GM12878 (cell line): ENCODE data around the gene IL1B. TPM values are rescaled to one million over a fixed set of nuclear protein-coding genes. Genes with fewer than 3 reads are reported as not detected.
A peak's percentile ranks its signal among the peaks of the same experiment; 100 is the strongest.

Source experiments
- ATAC-seq: fragments of 200-7000 bp; cut with Tn5 transposase; 3 replicates; pipeline ENCODE4 v1.9.1; 2020; ENCODE audit warnings: mild to moderate bottlenecking, moderate library complexity
- Bru-seq: library from RNA; stranded (reverse); fragments of 400-500 nt; gene quantifications from one replicate; lab custom pipeline; 2021; lab: Mats Ljungman, UMichigan
- BruChase-seq, 2 experiments: library from RNA; stranded (reverse); fragments of 400-500 nt; gene quantifications; one replicate each; lab custom pipeline; 2021; lab: Mats Ljungman, UMichigan
- BruUV-seq: library from RNA; stranded (reverse); fragments of 400-500 nt; replicated peaks from 2 replicates; lab custom pipeline; 2021; lab: Mats Ljungman, UMichigan
- CTCF ChIA-PET: fragments of 300-600 bp; sonication (Branson Sonifier 250); formaldehyde crosslinking; extraction: SDS; loops from one replicate; lab custom pipeline; 2021; ENCODE audit warnings: inconsistent platforms; lab: Yijun Ruan, JAX
- POLR2A ChIA-PET: fragments of 350-600 bp; formaldehyde crosslinking; extraction: SDS; loops from one replicate; lab custom pipeline; 2021; ENCODE audit warnings: inconsistent platforms; lab: Charles Lee
- RAD21 ChIA-PET: fragments of 300-600 bp; sonication (Branson Sonifier 250); formaldehyde crosslinking; loops from one replicate; lab custom pipeline; 2023; ENCODE audit warnings: antibody characterized with exemption; ENCODE audit not compliant: unreplicated experiment; lab: Charles Lee
- SMC1A ChIA-PET: fragments of 300-600 bp; sonication (Branson Sonifier 250); formaldehyde crosslinking; loops from one replicate; lab custom pipeline; 2023; ENCODE audit not compliant: unreplicated experiment, uncharacterized antibody; lab: Charles Lee
- DNase-seq: peaks from one replicate; pipeline ENCODE4 v3.0.0-alpha.2; 2011; ENCODE audit warnings: low read depth, low spot score
- FAIRE-seq: peaks from 3 replicates; lab custom pipeline; 2011; peaks lifted over from hg19 to GRCh38; lab: Jason Lieb, UNC
- H2AFZ ChIP-seq: 2 replicates; pipeline ENCODE4 v1.6.0; 2011; ENCODE audit warnings: low read depth, low read length, control low read depth; ENCODE audit not compliant: control insufficient read depth
- H3K27ac ChIP-seq: 2 replicates; pipeline ENCODE4 v1.5.1; 2011; ENCODE audit warnings: control low read depth; ENCODE audit not compliant: control insufficient read depth, insufficient read depth
- H3K27me3 ChIP-seq, 2 experiments: replicated peaks in 1 of 2; 2 replicates each; pipeline versions ENCODE4 v1.6.0 to v1.6.1; 2011; ENCODE audit warnings: low read length in 1 of 2; ENCODE audit not compliant: control insufficient read depth in 2 of 2, insufficient read depth in 2 of 2
- H3K36me3 ChIP-seq, 2 experiments: 2 replicates each; pipeline ENCODE4 v1.5.1; 2011; ENCODE audit warnings: low read length in 1 of 2; ENCODE audit not compliant: control insufficient read depth in 2 of 2, insufficient read depth in 2 of 2
- H3K4me1 ChIP-seq: 2 replicates; pipeline ENCODE4 v1.6.1; 2011; ENCODE audit warnings: mild to moderate bottlenecking, low read length, moderate library complexity, mixed read lengths; ENCODE audit not compliant: control insufficient read depth, insufficient read depth
- H3K4me2 ChIP-seq: 2 replicates; pipeline ENCODE4 v1.6.0; 2011; ENCODE audit warnings: control low read depth; ENCODE audit not compliant: control insufficient read depth, insufficient read depth
- H3K4me3 ChIP-seq: fragments of 200-600 bp; sonication (generic); 2 replicates; pipeline ENCODE4 v1.5.1; 2016
- H3K79me2 ChIP-seq: 2 replicates; pipeline ENCODE4 v1.6.0; 2011; ENCODE audit warnings: low read length; ENCODE audit not compliant: control insufficient read depth, insufficient read depth
- H3K9ac ChIP-seq: 2 replicates; pipeline ENCODE4 v1.8.0; 2011; ENCODE audit warnings: low read length, control low read depth, mixed read lengths; ENCODE audit not compliant: control insufficient read depth, insufficient read depth
- H3K9me3 ChIP-seq: replicated peaks from 3 replicates; pipeline ENCODE4 v1.5.1; 2011; ENCODE audit warnings: mild to moderate bottlenecking, low read length; ENCODE audit not compliant: control insufficient read depth, insufficient read depth
- H4K20me1 ChIP-seq: 2 replicates; pipeline ENCODE4 v1.6.0; 2011; ENCODE audit not compliant: control insufficient read depth, insufficient read depth
- IKZF1 ChIP-seq: fragments of 450-650 bp; conservative IDR thresholded peaks from 2 replicates; pipeline ENCODE4 v1.6.1; 2017; ENCODE audit warnings: antibody characterized with exemption, mild to moderate bottlenecking
- IKZF2 ChIP-seq, 2 experiments: fragments of 450-650 bp; IDR thresholded peaks; 2 replicates each; pipeline ENCODE4 v1.6.1; 2017; ENCODE audit warnings: mild to moderate bottlenecking in 2 of 2, moderate library complexity in 2 of 2
- MEF2A ChIP-seq: IDR thresholded peaks from 2 replicates; pipeline ENCODE4 v1.6.1; 2011; ENCODE audit warnings: low read depth, mild to moderate bottlenecking, low read length, moderate library complexity; ENCODE audit not compliant: insufficient read depth
- MTA2 ChIP-seq: fragments of 450-650 bp; IDR thresholded peaks from 2 replicates; pipeline ENCODE4 v1.6.1; 2016; ENCODE audit warnings: low read depth, mild to moderate bottlenecking, moderate library complexity
- SPI1 ChIP-seq: IDR thresholded peaks from 2 replicates; pipeline ENCODE4 v1.6.1; 2011; ENCODE audit warnings: low read depth, mild to moderate bottlenecking, low read length, moderate library complexity, borderline replicate concordance; ENCODE audit not compliant: insufficient read depth
- WGBS: methylation state at CpG from one replicate; pipeline ENCODE4 v1.1.6; 2016; ENCODE audit warnings: low lambda C conversion rate; ENCODE audit not compliant: insufficient replicate concordance, insufficient coverage; ENCODE audit errors: missing lambda C conversion rate; 5-methylcytosine and 5-hydroxymethylcytosine counted together
- in situ Hi-C: fragments of 300-500 bp; cut with MboI; formaldehyde crosslinking; loops from 9 replicates; pipeline ENCODE4 v1.14.3; 2018; ENCODE audit warnings: mixed read lengths
- intact Hi-C: fragments of 100-400 bp; cut with micrococcal nuclease; formaldehyde crosslinking; loops from one replicate; pipeline ENCODE4 v1.14.2; 2022; ENCODE audit not compliant: unreplicated experiment
- long read RNA-seq, 2 experiments: library from polyadenylated mRNA; unstranded; transcript quantifications; one replicate each; pipeline ENCODE4 v2.0.0, GENCODE V29; 2019 to 2020
- polyA minus RNA-seq, 3 experiments: library from RNA; depleted of rRNA, polyadenylated mRNA; stranded (reverse); fragments of >200 nt; gene quantifications; 2 replicates each; pipeline ENCODE4 v1.2.3, GENCODE V29; 2011
- polyA plus RNA-seq, 11 experiments: library from polyadenylated mRNA; depleted of rRNA in 4 of 11; unstranded in 6 of 11; stranded (reverse) in 5 of 11; fragments of >200 nt; fragmentation: Nextera tagmentation in 4 of 11; fragmentation: Illumina TruSeq in 1 of 11; extraction: Ambion mirVana in 4 of 11; extraction: Trizol in 1 of 11; gene quantifications; 1 replicate in 1 of 11; 2 replicates in 10 of 11; pipeline versions ENCODE4 v1.2.1 to v1.2.3, GENCODE V29; 2011 to 2016; ENCODE audit warnings: inconsistent platforms in 2 of 11, missing spikeins in 2 of 11, low read depth in 1 of 11
- total RNA-seq, 4 experiments: library from RNA; depleted of rRNA in 3 of 4; stranded (reverse); fragments of >200 nt in 3 of 4; fragmentation: Illumina TruSeq in 1 of 4; extraction: Trizol in 1 of 4; gene quantifications; 2 replicates each; pipeline versions ENCODE4 v1.2.1 to v1.2.3, GENCODE V29; 2013 to 2021
- TF ChIP-seq, protein P1 (sequence below): fragments of 450-650 bp; IDR thresholded peaks from 2 replicates; pipeline ENCODE4 v1.6.1; 2017; ENCODE audit warnings: mild to moderate bottlenecking, moderate library complexity
- TF ChIP-seq, protein P2 (sequence below): fragments of 450-650 bp; IDR thresholded peaks from 2 replicates; pipeline ENCODE4 v1.6.1; 2017; ENCODE audit warnings: low read depth, mild to moderate bottlenecking, moderate library complexity

The IL1B gene
- total RNA-seq (2013; cell fraction: nucleolus; rRNA removed) = 3.2 and 7.2 TPM in 2 replicates
- total RNA-seq (2014; rRNA removed) (0.93 and 1.4 TPM in 2 replicates), total RNA-seq (2014; rRNA removed; fragmentation: Illumina TruSeq; extraction: Trizol) (0.88 and 1.0 TPM in 2 replicates), total RNA-seq (2021) (0.64 and 0.72 TPM in 2 replicates), polyA plus RNA-seq (2011; rRNA removed) (0.30 and 0.35 TPM in 2 replicates), polyA plus RNA-seq (2014; fragmentation: Illumina TruSeq; extraction: Trizol) (1.3 and 1.4 TPM in 2 replicates), polyA plus RNA-seq (2014; fragmentation: Nextera tagmentation; extraction: Ambion mirVana) (1 to 10 TPM in 1 of 2 experiments, under 1 TPM in 1; 0.57 to 1.6 TPM), polyA plus RNA-seq (2014; rRNA removed) (0.88 and 1.2 TPM in 2 replicates), polyA plus RNA-seq (2016; fragmentation: Nextera tagmentation; extraction: Ambion mirVana) (under 1 TPM; 0.20 to 0.32 TPM), polyA minus RNA-seq (2011; rRNA and poly(A)+ RNA removed) (0.93 TPM in 1 of 2 replicates, not detected in the other), Bru-seq, nascent RNA (percentile 63 among the genes with signal in this experiment), BruChase-seq, experiment 1, labeled RNA remaining after a 6-hour chase (percentile 50 among the genes with signal in this experiment), BruChase-seq, experiment 2, labeled RNA remaining after a 2-hour chase (percentile 54 among the genes with signal in this experiment)
- polyA plus RNA-seq (2011; ENCODE audit: low read depth) = 1.4 TPM
- polyA plus RNA-seq (2011; cell fraction: cytosol; rRNA removed) = 0.15 and 0.17 TPM in 2 replicates
- 0.10 and 0.43 TPM in 2 replicates for polyA plus RNA-seq (2011; cell fraction: nucleus; rRNA removed)
- polyA plus RNA-seq (2012) = 1.5 and 2.0 TPM in 2 replicates
- polyA minus RNA-seq (2011; cell fraction: cytosol; rRNA and poly(A)+ RNA removed) = not detected in 2 replicates
- polyA minus RNA-seq (2011; cell fraction: nucleus; rRNA and poly(A)+ RNA removed) = 0.36 TPM in 1 of 2 replicates, not detected in the other
- long read RNA-seq, experiment 1, partial matches to known transcripts = 1 of 1 reads
- long read RNA-seq, experiment 1, other reads (novel, unspliced or antisense) = 0 of 1 reads
- long read RNA-seq, experiment 2, transcript IL1B-201 (7 exons, 1,631 nt) = major isoform, 9 of 12 reads
- long read RNA-seq, experiment 2, partial matches to known transcripts = 0 of 12 reads
- long read RNA-seq, experiment 2, other reads (novel, unspliced or antisense) = 3 of 12 reads

DNA sequence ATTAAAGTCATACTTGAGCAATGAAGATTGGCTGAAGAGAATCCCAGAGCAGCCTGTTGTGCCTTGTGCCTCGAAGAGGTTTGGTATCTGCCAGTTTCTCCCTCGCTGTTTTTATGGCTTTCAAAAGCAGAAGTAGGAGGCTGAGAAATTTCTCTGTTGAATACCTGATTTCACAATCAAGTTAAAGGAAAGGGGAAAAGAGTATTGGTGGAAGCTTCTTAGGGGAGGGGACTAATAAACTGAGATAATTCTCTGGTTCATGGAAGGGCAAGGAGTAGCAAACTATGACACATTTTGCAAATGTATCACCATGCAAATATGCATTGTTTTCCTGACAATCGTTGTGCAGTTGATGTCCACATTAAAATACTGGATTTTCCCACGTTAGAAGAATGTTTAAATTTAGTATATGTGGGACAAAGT, at the start of gene IL1B:
TSS of gene IL1B (minus strand) at position 85 of the 423 bp plus-strand sequence. CDS start 550 bp downstream, outside the sequence.
- H3K4me3 ChIP-seq = no peak within 1 kb of the TSS
- H3K9me3 ChIP-seq = no peaks in the 10 kb centered on the region; the same call in 2 of the 3 replicates
- H3K27ac ChIP-seq = no peak within 1 kb of the TSS
- intact Hi-C loops (no loop called here), in situ Hi-C loops (no loop called here)
- no peak for DNase-seq
- ChIA-PET CTCF (interaction anchor here (0.8 to 3.8 kb wide), 4 partner anchors 9 to 105 kb away, joined by 3 to 13 read pairs (median 4); no protein-coding TSS in a partner anchor), SMC1A (interaction anchor here (1.0 to 6.5 kb wide), 11 partner anchors 9 to 87 kb away, joined by 3 to 33 read pairs (median 3); no protein-coding TSS in a partner anchor), POLR2A (interaction anchor here (0.6 to 3.8 kb wide), 6 partner anchors 19 to 323 kb away, joined by 3 to 15 read pairs (median 4); no protein-coding TSS in a partner anchor), RAD21 (interaction anchor here (1.0 to 2.4 kb wide), 6 partner anchors 27 to 88 kb away, joined by 3 to 11 read pairs (median 6); no protein-coding TSS in a partner anchor)
- H4K20me1 ChIP-seq = no peaks in the 10 kb centered on the region
- peak within 1 kb of the TSS; percentile 39 for H2AFZ ChIP-seq
- BruUV-seq = no TSS peak
- H3K4me2 ChIP-seq = peak within 1 kb of the TSS; percentile 44
- no peaks in the 10 kb centered on the region for H3K36me3 ChIP-seq
- 2% methylated on average over 4 of the region's 4 CpGs for WGBS
- TF ChIP-seq IKZF1 (0 out of 2 replicates have a peak, but pooled peaks have one; percentile 24), SPI1 (peak; percentile 66; the same call in 1 of the 2 replicates), IKZF2 (IDR thresholded peaks at IDR 0.05) (no peak; a peak in 1 of 4 replicates), MTA2 (no peak), MEF2A (no peak)
- TF ChIP-seq, protein P1, sequence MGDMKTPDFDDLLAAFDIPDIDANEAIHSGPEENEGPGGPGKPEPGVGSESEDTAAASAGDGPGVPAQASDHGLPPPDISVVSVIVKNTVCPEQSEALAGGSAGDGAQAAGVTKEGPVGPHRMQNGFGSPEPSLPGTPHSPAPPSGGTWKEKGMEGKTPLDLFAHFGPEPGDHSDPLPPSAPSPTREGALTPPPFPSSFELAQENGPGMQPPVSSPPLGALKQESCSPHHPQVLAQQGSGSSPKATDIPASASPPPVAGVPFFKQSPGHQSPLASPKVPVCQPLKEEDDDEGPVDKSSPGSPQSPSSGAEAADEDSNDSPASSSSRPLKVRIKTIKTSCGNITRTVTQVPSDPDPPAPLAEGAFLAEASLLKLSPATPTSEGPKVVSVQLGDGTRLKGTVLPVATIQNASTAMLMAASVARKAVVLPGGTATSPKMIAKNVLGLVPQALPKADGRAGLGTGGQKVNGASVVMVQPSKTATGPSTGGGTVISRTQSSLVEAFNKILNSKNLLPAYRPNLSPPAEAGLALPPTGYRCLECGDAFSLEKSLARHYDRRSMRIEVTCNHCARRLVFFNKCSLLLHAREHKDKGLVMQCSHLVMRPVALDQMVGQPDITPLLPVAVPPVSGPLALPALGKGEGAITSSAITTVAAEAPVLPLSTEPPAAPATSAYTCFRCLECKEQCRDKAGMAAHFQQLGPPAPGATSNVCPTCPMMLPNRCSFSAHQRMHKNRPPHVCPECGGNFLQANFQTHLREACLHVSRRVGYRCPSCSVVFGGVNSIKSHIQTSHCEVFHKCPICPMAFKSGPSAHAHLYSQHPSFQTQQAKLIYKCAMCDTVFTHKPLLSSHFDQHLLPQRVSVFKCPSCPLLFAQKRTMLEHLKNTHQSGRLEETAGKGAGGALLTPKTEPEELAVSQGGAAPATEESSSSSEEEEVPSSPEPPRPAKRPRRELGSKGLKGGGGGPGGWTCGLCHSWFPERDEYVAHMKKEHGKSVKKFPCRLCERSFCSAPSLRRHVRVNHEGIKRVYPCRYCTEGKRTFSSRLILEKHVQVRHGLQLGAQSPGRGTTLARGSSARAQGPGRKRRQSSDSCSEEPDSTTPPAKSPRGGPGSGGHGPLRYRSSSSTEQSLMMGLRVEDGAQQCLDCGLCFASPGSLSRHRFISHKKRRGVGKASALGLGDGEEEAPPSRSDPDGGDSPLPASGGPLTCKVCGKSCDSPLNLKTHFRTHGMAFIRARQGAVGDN = peak; percentile 58; the same call in 1 of the 2 replicates
- TF ChIP-seq, protein P2, sequence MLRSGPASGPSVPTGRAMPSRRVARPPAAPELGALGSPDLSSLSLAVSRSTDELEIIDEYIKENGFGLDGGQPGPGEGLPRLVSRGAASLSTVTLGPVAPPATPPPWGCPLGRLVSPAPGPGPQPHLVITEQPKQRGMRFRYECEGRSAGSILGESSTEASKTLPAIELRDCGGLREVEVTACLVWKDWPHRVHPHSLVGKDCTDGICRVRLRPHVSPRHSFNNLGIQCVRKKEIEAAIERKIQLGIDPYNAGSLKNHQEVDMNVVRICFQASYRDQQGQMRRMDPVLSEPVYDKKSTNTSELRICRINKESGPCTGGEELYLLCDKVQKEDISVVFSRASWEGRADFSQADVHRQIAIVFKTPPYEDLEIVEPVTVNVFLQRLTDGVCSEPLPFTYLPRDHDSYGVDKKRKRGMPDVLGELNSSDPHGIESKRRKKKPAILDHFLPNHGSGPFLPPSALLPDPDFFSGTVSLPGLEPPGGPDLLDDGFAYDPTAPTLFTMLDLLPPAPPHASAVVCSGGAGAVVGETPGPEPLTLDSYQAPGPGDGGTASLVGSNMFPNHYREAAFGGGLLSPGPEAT = 0 out of 2 replicates have a peak, but pooled peaks have one; percentile 13
- H3K4me1 ChIP-seq = peaks cover 34% of the 10 kb centered on the region
- H3K27me3 ChIP-seq = no peaks in the 10 kb centered on the region
- FAIRE-seq = no peak
- no peak within 1 kb of the TSS for H3K9ac ChIP-seq
- no peaks in the 10 kb centered on the region for H3K79me2 ChIP-seq
- ATAC-seq = peak; percentile 21
